Stomach (tissue), 4 donors: ENCODE data around the gene NUP85.

Experiments used
- CTCF ChIP-seq, 7 experiments: fragments of 450-650 bp in 4 of 7; fragments of 200-600 bp in 3 of 7; sonication (generic) in 3 of 7; IDR thresholded peaks; one replicate each; pipeline ENCODE4 v1.5.1; 2016 to 2019; ENCODE audit warnings: antibody characterized with exemption in 7 of 7, control low read depth in 2 of 7, mild to moderate bottlenecking in 1 of 7
- EP300 ChIP-seq: sonication (generic); formaldehyde crosslinking; IDR thresholded peaks from one replicate; pipeline ENCODE4 v1.6.1; 2017; ENCODE audit warnings: antibody characterized with exemption
- POLR2A ChIP-seq, 4 donors: fragments of 450-650 bp; IDR thresholded peaks; one replicate each; pipeline ENCODE4 v1.6.1; 2016; ENCODE audit warnings: antibody characterized with exemption in 4 of 4, control low read depth in 2 of 4, mild to moderate bottlenecking in 1 of 4, moderate library complexity in 1 of 4
- POLR2AphosphoS5 ChIP-seq, 3 donors: sonication (generic); formaldehyde crosslinking; IDR thresholded peaks; one replicate each; pipeline ENCODE4 v1.6.1; 2016; ENCODE audit warnings: antibody characterized with exemption in 3 of 3

GRCh38 chr17:75174996-75175395 lies 30.5 kb upstream of the NUP85 start:
- TF ChIP-seq CTCF (IDR thresholded peaks at IDR 0.05) (no peak), POLR2AphosphoS5 (IDR thresholded peaks at IDR 0.05) (no peak), POLR2A (IDR thresholded peaks at IDR 0.05) (no peak), EP300 (no peak)
